Neural cell (in vitro differentiated cells): Measurements from ENCODE around the gene NDUFS5.
"Not testable (repeated sequence)": the region's sequence is repeated elsewhere in the genome, so short reads cannot be mapped to it uniquely, and the experiment has no call there.

Experiments used
- CTCF ChIP-seq: fragments of 450-650 bp; IDR thresholded peaks from 2 replicates; pipeline ENCODE4 v1.5.1; 2014; ENCODE audit warnings: antibody characterized with exemption, mild to moderate bottlenecking, moderate library complexity; ENCODE audit not compliant: poor library complexity, severe bottlenecking
- EP300 ChIP-seq: fragments of 450-650 bp; conservative IDR thresholded peaks from 2 replicates; pipeline ENCODE4 v1.6.1; 2014; ENCODE audit warnings: antibody characterized with exemption, mild to moderate bottlenecking, moderate library complexity; ENCODE audit not compliant: poor library complexity, severe bottlenecking
- SMC3 ChIP-seq: fragments of 450-650 bp; conservative IDR thresholded peaks from 2 replicates; pipeline ENCODE4 v1.6.1; 2014; ENCODE audit warnings: antibody characterized with exemption, mild to moderate bottlenecking, moderate library complexity; ENCODE audit not compliant: poor library complexity

GRCh38 chr1:38977399-38978244, 48.5 kb upstream of the NDUFS5 start:
- not testable (repeated sequence) for TF ChIP-seq CTCF, SMC3, EP300
